Right cardiac atrium (tissue), 5 donors: ENCODE results near the gene ABCA13. TPM values are rescaled to one million over a fixed set of nuclear protein-coding genes. Genes with fewer than 3 reads are reported as not detected.
A peak's percentile ranks its signal among the peaks of the same experiment; 100 is the strongest.

Experiments
- ATAC-seq, 2 donors: fragments of 200-7000 bp; cut with Tn5 transposase; one replicate each; pipeline versions ENCODE4 v1.8.0 to v1.9.1; 2020; ENCODE audit warnings: moderate library complexity in 2 of 2, mild to moderate bottlenecking in 1 of 2
- DNase-seq, 3 donors: peaks; one replicate each; pipeline ENCODE4 v3.0.0-alpha.2; 2020
- H3K27ac ChIP-seq: one replicate; pipeline ENCODE4 v1.5.1; 2013; ENCODE audit warnings: mild to moderate bottlenecking, low read length, control low read depth, moderate library complexity
- H3K27me3 ChIP-seq: one replicate; pipeline ENCODE4 v1.6.1; 2013; ENCODE audit not compliant: control insufficient read depth, insufficient read depth
- H3K4me1 ChIP-seq: one replicate; pipeline ENCODE4 v1.6.1; 2013; ENCODE audit warnings: low read length; ENCODE audit not compliant: control insufficient read depth, insufficient read depth
- H3K4me3 ChIP-seq: one replicate; pipeline ENCODE4 v1.5.1; 2013; ENCODE audit warnings: low read length, control low read depth
- H3K9me3 ChIP-seq: one replicate; pipeline ENCODE4 v1.6.1; 2013; ENCODE audit warnings: low read length; ENCODE audit not compliant: control insufficient read depth
- WGBS: extraction: QIAGEN DNeasy Blood & Tissue Kit; methylation state at CpG from one replicate; pipeline ENCODE4 v1.1.7; 2013; 5-methylcytosine and 5-hydroxymethylcytosine counted together
- intact Hi-C, 4 donors: fragments of 100-400 bp; cut with DNase I; formaldehyde crosslinking; loops; one replicate each; pipeline versions ENCODE4 v1.11.0 to v1.14.0; 2022 to 2023
- polyA plus RNA-seq: library from polyadenylated mRNA; stranded (reverse); fragments of 200-250 nt; gene quantifications from one replicate; pipeline ENCODE4 v1.2.3, GENCODE V29; 2013
- total RNA-seq, 4 donors: library from RNA; stranded (reverse); fragmentation: NEBNext Ultra II Directional; extraction: Animal tissue kit (Norgen Biotek cat#: 25700); gene quantifications; one replicate each; pipeline ENCODE4 v1.2.1, GENCODE V29; 2021
- donor health status: healthy with polysubstance abuse.
- donor health status: DM: no; HTN: yes; CAD: no.
- donor health status: DM: no; HTN: no; CAD: no.
- donor health status: DM: no; HTN: yes; CAD: no; lungs with severe emphysema.
- donor health status: DM: yes; HTN: yes; CAD: no.

Gene ABCA13
- total and polyA plus RNA-seq, 5 donors = not detected

GRCh38 chr7:48381571-48381970, 210.3 kb downstream of the ABCA13 start:
- ATAC-seq (no peak), DNase-seq (no peak)
- intact Hi-C loops = no loop called here
- Histone ChIP-seq H3K9me3 (no peaks in the 10 kb centered on the region), H3K4me3 (no peak overlapping the region), H3K27me3 (no peaks in the 10 kb centered on the region), H3K4me1 (no peaks in the 10 kb centered on the region), H3K27ac (no peak overlapping the region)
- WGBS = 88% methylated on average over 8 of the region's 8 CpGs

- H3K27me3 ChIP-seq = no peaks in the 10 kb centered on the region
- intact Hi-C loops = no loop called here
- 90% methylated on average over 6 of the region's 6 CpGs for WGBS
These were observed 213.0 kb downstream of the ABCA13 start for GRCh38 chr7:48384180-48384752.

DNA sequence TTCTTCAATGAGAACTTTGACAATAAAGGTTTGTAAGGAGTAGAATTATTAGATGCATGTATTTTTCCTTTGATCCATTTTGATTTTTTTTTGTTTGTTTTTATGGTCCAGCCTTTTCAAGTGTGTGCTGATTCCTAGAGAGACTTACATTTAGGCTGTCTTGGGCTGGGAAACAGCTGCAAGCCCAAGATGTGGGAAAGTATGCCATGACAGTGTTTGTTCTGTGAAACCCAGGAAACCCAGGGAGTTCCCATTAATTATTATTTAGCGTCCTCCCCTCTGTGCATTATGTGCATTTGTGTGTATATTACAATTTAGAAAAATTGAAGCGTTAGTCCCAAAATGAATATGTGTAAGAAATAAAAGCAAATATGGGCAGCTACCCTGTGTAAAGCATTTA, 216.7 kb downstream of the ABCA13 start:
- Histone ChIP-seq H3K27ac (no peak overlapping the region), H3K27me3 (no peaks in the 10 kb centered on the region), H3K4me3 (no peak overlapping the region), H3K9me3 (no peaks in the 10 kb centered on the region), H3K4me1 (no peaks in the 10 kb centered on the region)
- no peak for ATAC-seq
- WGBS = 83% methylated on average over 2 of the region's 2 CpGs
- intact Hi-C loops = no loop called here
- DNase-seq = no peak

More at GRCh38 chr7:48384180-48384752, 213.0 kb downstream of the ABCA13 start:
- no peaks in the 10 kb centered on the region for H3K4me1 ChIP-seq
- no peaks in the 10 kb centered on the region for H3K9me3 ChIP-seq
- DNase-seq = no peak
- no peak overlapping the region for H3K4me3 ChIP-seq
- H3K27ac ChIP-seq = no peak overlapping the region
- no peak for ATAC-seq

- Histone ChIP-seq H3K27me3 (no peaks in the 10 kb centered on the region), H3K4me1 (no peaks in the 10 kb centered on the region), H3K9me3 (no peaks in the 10 kb centered on the region), H3K27ac (no peak overlapping the region), H3K4me3 (no peak overlapping the region)
- no peak for ATAC-seq
- intact Hi-C loops = no loop called here
- no peak for DNase-seq
- 74% methylated on average over 4 of the region's 4 CpGs for WGBS
These were observed 217.7 kb downstream of the ABCA13 start for GRCh38 chr7:48388911-48389310.

DNA sequence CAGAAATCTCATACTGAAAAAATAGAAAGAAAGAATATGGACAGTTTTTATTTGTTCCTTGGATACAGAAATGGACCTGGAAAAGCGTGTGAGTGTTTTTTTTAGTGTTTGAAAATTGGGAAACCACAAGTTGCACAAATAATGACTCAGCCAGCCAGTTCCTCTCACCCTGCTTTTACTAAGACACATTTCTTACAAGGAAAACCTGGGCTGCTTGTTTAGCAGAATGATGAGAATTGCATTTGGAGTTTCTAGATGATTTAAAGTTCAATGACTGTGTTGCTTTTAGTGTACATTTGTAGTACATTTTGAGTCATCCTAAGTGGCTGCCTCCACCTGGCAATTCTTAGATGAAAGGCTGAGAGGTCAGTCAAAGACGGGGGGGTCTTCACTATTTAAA, 218.7 kb downstream of the ABCA13 start:
- no peak overlapping the region for H3K4me3 ChIP-seq
- H3K27me3 ChIP-seq = no peaks in the 10 kb centered on the region
- intact Hi-C loops = no loop called here
- no peaks in the 10 kb centered on the region for H3K9me3 ChIP-seq
- no peak overlapping the region for H3K27ac ChIP-seq
- no peak for ATAC-seq
- no peak for DNase-seq
- 58% methylated on average over 2 of the region's 2 CpGs for WGBS
- H3K4me1 ChIP-seq = no peaks in the 10 kb centered on the region

- H3K27ac ChIP-seq = no peak overlapping the region
- H3K27me3 ChIP-seq = no peaks in the 10 kb centered on the region
- DNase-seq = peak in 1 of 3 donors; percentile 53
- H3K9me3 ChIP-seq = no peaks in the 10 kb centered on the region
- no peak overlapping the region for H3K4me3 ChIP-seq
- 84% methylated on average over 6 of the region's 6 CpGs for WGBS
- H3K4me1 ChIP-seq = no peaks in the 10 kb centered on the region
- intact Hi-C loops = no loop called here
- no peak for ATAC-seq
These were observed 219.4 kb downstream of the ABCA13 start for GRCh38 chr7:48390388-48391327.

GRCh38 chr7:48398191-48398590, 226.9 kb downstream of the ABCA13 start:
- H3K27me3 ChIP-seq = no peaks in the 10 kb centered on the region
- H3K27ac ChIP-seq = no peak overlapping the region
- H3K4me3 ChIP-seq = no peak overlapping the region
- DNase-seq (no peak), ATAC-seq (no peak)
- no peaks in the 10 kb centered on the region for H3K9me3 ChIP-seq
- WGBS = 94% methylated on average over 2 of the region's 2 CpGs
- intact Hi-C loops = no loop called here
- H3K4me1 ChIP-seq = no peaks in the 10 kb centered on the region

DNA sequence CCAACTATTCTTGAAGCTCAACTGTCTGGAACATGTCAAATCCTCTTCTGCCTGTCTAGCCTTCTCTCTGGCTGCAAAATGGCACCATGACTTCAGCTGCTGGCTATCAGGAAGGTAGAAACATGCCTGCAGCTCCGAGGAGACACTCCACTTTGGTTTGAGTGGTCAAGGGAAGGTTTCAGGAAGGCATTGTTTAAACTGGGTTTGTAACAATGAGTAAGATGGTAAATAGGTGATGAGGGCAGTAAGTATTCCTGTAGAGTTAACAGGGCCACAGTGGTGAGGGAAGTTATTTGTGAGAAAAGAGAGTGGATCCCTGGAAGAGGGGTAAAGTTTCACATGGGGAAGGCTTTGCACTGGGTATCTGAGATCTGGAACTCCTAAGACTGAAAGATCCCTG, 231.5 kb downstream of the ABCA13 start:
- DNase-seq (no peak), ATAC-seq (no peak)
- no peak overlapping the region for H3K4me3 ChIP-seq
- WGBS = 66% methylated on average over 1 of the region's 1 CpG
- H3K27ac ChIP-seq = no peak overlapping the region
- H3K4me1 ChIP-seq = no peaks in the 10 kb centered on the region
- intact Hi-C loops = loop anchor here in 1 of 4 donors (5.0 kb wide), 1 partner anchor 50 kb away; no protein-coding TSS in a partner anchor
- no peaks in the 10 kb centered on the region for H3K9me3 ChIP-seq
- no peaks in the 10 kb centered on the region for H3K27me3 ChIP-seq

DNA sequence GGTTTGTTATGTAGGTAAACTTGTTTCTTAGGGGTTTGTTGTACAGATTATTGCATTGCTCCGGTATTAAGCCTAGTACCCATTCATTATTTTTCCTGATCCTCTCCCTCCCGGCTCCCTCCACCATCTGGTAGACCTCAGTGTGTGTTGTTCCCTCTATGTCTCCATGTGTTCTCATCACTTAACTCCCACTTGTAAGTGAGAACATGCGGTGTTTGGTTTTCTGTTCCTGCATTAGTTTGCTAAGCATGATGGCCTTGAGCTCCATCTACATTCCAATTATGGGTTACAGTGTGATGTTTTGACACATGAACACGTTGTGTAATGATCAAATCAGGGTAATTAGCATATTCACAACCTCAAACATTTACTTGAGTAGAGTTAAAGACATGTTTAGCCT, 237.5 kb downstream of the ABCA13 start:
- Histone ChIP-seq H3K4me3 (no peak overlapping the region), H3K4me1 (no peaks in the 10 kb centered on the region), H3K27ac (no peak overlapping the region), H3K9me3 (no peaks in the 10 kb centered on the region), H3K27me3 (no peaks in the 10 kb centered on the region)
- intact Hi-C loops = no loop called here
- DNase-seq = no peak
- 72% methylated on average over 4 of the region's 4 CpGs for WGBS
- no peak for ATAC-seq

GRCh38 chr7:48411619-48412018, 240.4 kb downstream of the ABCA13 start:
- Histone ChIP-seq H3K27ac (no peak overlapping the region), H3K9me3 (no peaks in the 10 kb centered on the region), H3K27me3 (no peaks in the 10 kb centered on the region), H3K4me3 (no peak overlapping the region), H3K4me1 (no peaks in the 10 kb centered on the region)
- 77% methylated on average over 5 of the region's 5 CpGs for whole genome bisulfite sequencing
- ATAC-seq (no peak), DNase-seq (no peak)
- intact Hi-C loops = no loop called here

GRCh38 chr7:48414011-48414732, 242.9 kb downstream of the ABCA13 start:
- intact Hi-C loops = no loop called here
- ATAC-seq (no peak), DNase-seq (no peak)
- no peak overlapping the region for H3K27ac ChIP-seq
- no peaks in the 10 kb centered on the region for H3K4me1 ChIP-seq
- no peaks in the 10 kb centered on the region for H3K9me3 ChIP-seq
- 90% methylated on average over 10 of the region's 10 CpGs for WGBS
- H3K27me3 ChIP-seq = no peaks in the 10 kb centered on the region
- H3K4me3 ChIP-seq = no peak overlapping the region
